ENCODE data around the gene MYH11.
"Not testable (repeated sequence)": the region's sequence is repeated elsewhere in the genome, so short reads cannot be mapped to it uniquely, and the experiment has no call there.

DNA sequence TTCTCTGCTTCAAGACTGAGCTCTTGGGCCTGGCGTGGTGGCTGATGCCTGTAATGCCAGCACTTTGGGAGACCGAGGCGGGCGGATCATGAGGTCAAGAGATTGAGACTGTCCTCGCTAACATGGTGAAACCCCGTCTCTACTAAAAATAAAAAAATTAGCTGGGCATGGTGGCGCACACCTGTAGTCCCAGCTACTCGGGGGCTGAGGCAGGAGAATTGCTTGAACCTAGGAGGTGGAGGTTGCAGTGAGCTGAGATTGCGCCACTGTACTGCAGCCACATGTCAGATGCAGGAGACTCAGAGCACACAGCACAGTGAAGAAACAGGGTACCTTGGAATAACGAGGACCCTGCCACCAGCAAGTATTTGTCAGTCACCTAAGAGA is 184.7 kb downstream of the MYH11 start:
- TF ChIP-seq, protein P1, sequence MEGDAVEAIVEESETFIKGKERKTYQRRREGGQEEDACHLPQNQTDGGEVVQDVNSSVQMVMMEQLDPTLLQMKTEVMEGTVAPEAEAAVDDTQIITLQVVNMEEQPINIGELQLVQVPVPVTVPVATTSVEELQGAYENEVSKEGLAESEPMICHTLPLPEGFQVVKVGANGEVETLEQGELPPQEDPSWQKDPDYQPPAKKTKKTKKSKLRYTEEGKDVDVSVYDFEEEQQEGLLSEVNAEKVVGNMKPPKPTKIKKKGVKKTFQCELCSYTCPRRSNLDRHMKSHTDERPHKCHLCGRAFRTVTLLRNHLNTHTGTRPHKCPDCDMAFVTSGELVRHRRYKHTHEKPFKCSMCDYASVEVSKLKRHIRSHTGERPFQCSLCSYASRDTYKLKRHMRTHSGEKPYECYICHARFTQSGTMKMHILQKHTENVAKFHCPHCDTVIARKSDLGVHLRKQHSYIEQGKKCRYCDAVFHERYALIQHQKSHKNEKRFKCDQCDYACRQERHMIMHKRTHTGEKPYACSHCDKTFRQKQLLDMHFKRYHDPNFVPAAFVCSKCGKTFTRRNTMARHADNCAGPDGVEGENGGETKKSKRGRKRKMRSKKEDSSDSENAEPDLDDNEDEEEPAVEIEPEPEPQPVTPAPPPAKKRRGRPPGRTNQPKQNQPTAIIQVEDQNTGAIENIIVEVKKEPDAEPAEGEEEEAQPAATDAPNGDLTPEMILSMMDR (conservative IDR thresholded peaks at IDR 0.05 in 1 of 2, IDR thresholded peaks at IDR 0.05 in 1 of 2; ENCODE audit: extremely low read depth in 1 of 2, insufficient read depth in 1 of 2, low read depth in 1 of 2, low read length in 2 of 2): not testable (repeated sequence)
- TF ChIP-seq EZH2 (IDR thresholded peaks at IDR 0.05; ENCODE audit: borderline replicate concordance, low read length): not testable (repeated sequence)

Data from mammary epithelial cell (primary cell).